AG09309 (cell line): ENCODE results near the gene BPIFA3.

ENCODE experiments used
- DNase-seq: peaks from one replicate; pipeline ENCODE4 v3.0.0-alpha.2; 2010; ENCODE audit warnings: low read depth
- H3K4me3 ChIP-seq: 2 replicates; pipeline ENCODE4 v1.5.1; 2011; ENCODE audit warnings: mild to moderate bottlenecking, low read depth, low read length, moderate library complexity; ENCODE audit not compliant: control insufficient read depth
- CTCF ChIP-seq: IDR thresholded peaks from 2 replicates; pipeline ENCODE4 v1.5.1; 2011; ENCODE audit warnings: mild to moderate bottlenecking, low read depth, low read length, inconsistent platforms; ENCODE audit not compliant: insufficient read depth, control insufficient read depth; ENCODE audit errors: missing control alignments

BPIFA3 gene

GRCh38 chr20:33188421-33188820 is 28.7 kb upstream of the BPIFA3 start:
- H3K4me3 ChIP-seq, result no peak overlapping the region
- DNase-seq, result no peak
- no peak for TF ChIP-seq CTCF

- no peak overlapping the region for H3K4me3 ChIP-seq
- DNase-seq, result no peak
- no peak for TF ChIP-seq CTCF
Observed at GRCh38 chr20:33191484-33191883, 25.7 kb upstream of the BPIFA3 start.

GRCh38 chr20:33191955-33192354 is 25.2 kb upstream of the BPIFA3 start:
- DNase-seq, result no peak
- no peak overlapping the region for H3K4me3 ChIP-seq
- no peak for TF ChIP-seq CTCF

DNA sequence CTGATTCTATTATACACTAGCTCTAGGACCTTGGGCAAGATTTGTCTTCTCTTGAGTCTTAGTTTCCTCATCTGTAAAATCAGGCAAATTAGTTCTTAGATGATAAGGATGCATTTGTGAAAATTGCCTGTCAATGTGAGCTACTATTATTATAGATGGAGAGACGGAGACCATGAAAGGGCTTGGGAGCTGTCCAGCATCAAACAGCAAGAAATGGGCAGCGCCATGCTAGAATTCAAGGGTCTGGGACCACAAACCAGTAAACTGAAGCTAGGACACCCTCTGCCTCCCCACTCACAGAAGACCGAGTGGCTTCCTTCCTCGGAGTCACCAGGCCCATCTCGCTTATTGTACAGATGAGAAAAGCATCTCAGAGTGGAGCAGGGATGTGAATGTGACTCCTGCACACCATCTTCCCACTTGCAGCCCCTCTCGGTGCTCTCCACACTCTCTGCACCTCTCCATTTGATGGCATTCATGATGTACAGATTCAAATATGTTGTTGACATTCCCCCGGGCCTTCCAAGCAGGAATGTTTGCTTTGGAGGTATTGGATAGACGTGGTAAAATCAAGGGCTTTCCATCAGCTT is 24.1 kb upstream of the BPIFA3 start:
- H3K4me3 ChIP-seq, result no peak overlapping the region
- DNase-seq, result no peak
- TF ChIP-seq CTCF, result no peak

- DNase-seq, result no peak
- TF ChIP-seq CTCF, result no peak
- no peak overlapping the region for H3K4me3 ChIP-seq
Observed at GRCh38 chr20:33199026-33199425, 18.1 kb upstream of the BPIFA3 start.

DNA sequence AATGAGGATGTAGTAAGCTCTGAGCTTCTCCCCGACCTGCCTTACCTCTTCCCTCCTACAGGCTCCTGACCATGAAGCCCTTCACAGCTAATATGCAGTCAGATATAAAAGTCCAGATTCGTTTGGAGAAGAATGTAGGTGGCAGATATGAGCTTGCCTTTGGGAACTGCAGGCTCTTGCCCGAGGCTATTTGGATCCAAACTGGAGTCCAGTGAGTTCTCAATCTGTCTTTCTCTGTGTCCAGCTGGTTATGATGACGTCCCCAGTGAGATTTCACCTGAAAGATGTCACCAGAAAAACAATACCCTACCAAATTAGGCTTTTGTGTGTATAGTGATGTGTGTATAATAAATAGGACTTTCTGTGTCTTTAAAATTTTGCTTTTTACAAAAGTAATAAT is 14.7 kb upstream of the BPIFA3 start:
- no peak for TF ChIP-seq CTCF
- no peak overlapping the region for H3K4me3 ChIP-seq
- DNase-seq, result no peak

GRCh38 chr20:33203444-33203843 is 13.7 kb upstream of the BPIFA3 start:
- DNase-seq, result no peak
- no peak for TF ChIP-seq CTCF
- no peak overlapping the region for H3K4me3 ChIP-seq
